HepG2 (cell line): ENCODE measurements around the gene CRABP1. TPM values are rescaled to one million over a fixed set of nuclear protein-coding genes. Genes with fewer than 3 reads are reported as not detected.

Source experiments
- HNF4G ChIP-seq, 2 experiments: sonication (generic) in 1 of 2; formaldehyde crosslinking in 1 of 2; IDR thresholded peaks; 2 replicates each; pipeline versions ENCODE4 v1.4.0 to v1.6.1; 2011 to 2020; ENCODE audit warnings: borderline replicate concordance in 2 of 2, low read depth in 2 of 2, mild to moderate bottlenecking in 2 of 2, low read length in 1 of 2, missing genetic modification reagents in 1 of 2, moderate library complexity in 1 of 2
- NCOA2 ChIP-seq: sonication (generic); formaldehyde crosslinking; IDR thresholded peaks from 2 replicates; pipeline ENCODE4 v1.8.0; 2022; ENCODE audit warnings: inconsistent platforms
- PAXIP1 ChIP-seq: sonication (generic); formaldehyde crosslinking; conservative IDR thresholded peaks from 2 replicates; pipeline ENCODE4 v1.4.0; 2020; ENCODE audit warnings: mild to moderate bottlenecking, missing genetic modification reagents, moderate library complexity
- ZBTB26 ChIP-seq: IDR thresholded peaks from 2 replicates; pipeline ENCODE4 v1.6.1; 2016; ENCODE audit warnings: missing compliant biosample characterization, missing genetic modification reagents, borderline replicate concordance
- ZNF331 ChIP-seq: sonication (generic); formaldehyde crosslinking; IDR thresholded peaks from 2 replicates; pipeline ENCODE4 v1.4.0; 2020; ENCODE audit warnings: missing genetic modification reagents
- ZNF430 ChIP-seq: sonication (generic); formaldehyde crosslinking; IDR thresholded peaks from 2 replicates; pipeline ENCODE4 v1.9.0; 2021; ENCODE audit warnings: mild to moderate bottlenecking, missing genetic modification reagents
- polyA plus RNA-seq, 8 experiments: library from polyadenylated mRNA; depleted of rRNA in 3 of 8; stranded (reverse) in 7 of 8; unstranded in 1 of 8; fragments of >200 nt; fragmentation: Illumina TruSeq in 4 of 8; extraction: Trizol in 4 of 8; gene quantifications; 2 replicates each; pipeline versions ENCODE4 v1.2.1 to v1.2.3, GENCODE V29; 2011 to 2016; ENCODE audit warnings: low read depth in 4 of 8, missing spikeins in 1 of 8, mixed read lengths in 1 of 8; ENCODE audit not compliant: insufficient read depth in 1 of 8
- total RNA-seq, 5 experiments: library from RNA; depleted of rRNA; stranded (reverse); fragments of >200 nt; fragmentation: Illumina TruSeq; extraction: Trizol; gene quantifications; 2 replicates each; pipeline ENCODE4 v1.2.3, GENCODE V29; 2016; ENCODE audit warnings: low read depth in 1 of 5

The CRABP1 gene
- total and polyA plus RNA-seq, 2 of the 13 experiments (the other 11 are each of a cell fraction or from before 2014, with no cell fraction given): not detected

- TF ChIP-seq PAXIP1 (CRISPR knock-in tag): peak; percentile 77
- 0 out of 2 replicates have a peak, but pooled peaks have one; percentile 50 for TF ChIP-seq ZNF430 (CRISPR knock-in tag)
- peak; percentile 49; the same call in 1 of the 2 replicates for TF ChIP-seq NCOA2 (CRISPR knock-in tag)
- no peak for TF ChIP-seq ZBTB26 (CRISPR knock-in tag)
- peak; percentile 84; the same call in 1 of the 2 replicates for TF ChIP-seq HNF4G (IDR thresholded peaks at IDR 0.05; ENCODE audit: borderline replicate concordance, low read depth, low read length)
- TF ChIP-seq HNF4G (CRISPR knock-in tag; IDR thresholded peaks at IDR 0.05; ENCODE audit: borderline replicate concordance, low read depth): no peak
- TF ChIP-seq ZNF331 (CRISPR knock-in tag): peak; percentile 10; the same call in 1 of the 2 replicates
These were observed 34.6 kb downstream of the CRABP1 start (continued) for GRCh38 chr15:78374436-78375393.
